ENCODE data around the gene ELMO1.

GRCh38 chr7:37494926-37495325, 46.3 kb upstream of the ELMO1 start:
- TF ChIP-seq CTCF (IDR thresholded peaks at IDR 0.05) = no peak
- TF ChIP-seq ZFX (IDR thresholded peaks at IDR 0.05; ENCODE audit: borderline replicate concordance) = no peak

All from 22Rv1 (cell line).